H9 (cell line): ENCODE measurements around the gene SLC10A3. TPM values are rescaled to one million over a fixed set of nuclear protein-coding genes. Genes with fewer than 3 reads are reported as not detected.

Source experiments
- DNase-seq: peaks from one replicate; pipeline ENCODE4 v3.0.0-alpha.2; 2017
- H2AFZ ChIP-seq: one replicate; pipeline ENCODE4 v1.6.1; 2013; ENCODE audit warnings: mild to moderate bottlenecking, low read length, control low read depth, moderate library complexity
- H2AK5ac ChIP-seq: 2 replicates; pipeline ENCODE4 v1.6.1; 2013; ENCODE audit warnings: low read length, control low read depth, mixed read lengths; ENCODE audit not compliant: insufficient read length
- H2BK120ac ChIP-seq: one replicate; pipeline ENCODE4 v1.6.1; 2013; ENCODE audit warnings: low read depth, mild to moderate bottlenecking, low read length, control low read depth, inconsistent platforms; ENCODE audit not compliant: poor library complexity, severe bottlenecking
- H2BK12ac ChIP-seq: 2 replicates; pipeline ENCODE4 v1.6.1; 2013; ENCODE audit warnings: low read length, control low read depth, mixed read lengths, low read depth; ENCODE audit not compliant: insufficient read length
- H2BK15ac ChIP-seq: 2 replicates; pipeline ENCODE4 v1.6.1; 2013; ENCODE audit warnings: low read depth, low read length, control low read depth
- H2BK20ac ChIP-seq: one replicate; pipeline ENCODE4 v1.6.1; 2013; ENCODE audit warnings: low read depth, mild to moderate bottlenecking, low read length, control low read depth, inconsistent platforms; ENCODE audit not compliant: poor library complexity, severe bottlenecking
- H2BK5ac ChIP-seq: 2 replicates; pipeline ENCODE4 v1.6.1; 2013; ENCODE audit warnings: low read length, control low read depth, mixed read lengths; ENCODE audit not compliant: insufficient read length
- H3K14ac ChIP-seq: 2 replicates; pipeline ENCODE4 v1.6.1; 2013; ENCODE audit warnings: low read length, control low read depth; ENCODE audit not compliant: insufficient read depth
- H3K18ac ChIP-seq: 2 replicates; pipeline ENCODE4 v1.6.1; 2013; ENCODE audit warnings: low read depth, mild to moderate bottlenecking, mixed read lengths, low read length, control low read depth; ENCODE audit not compliant: insufficient read length
- H3K23ac ChIP-seq: 2 replicates; pipeline ENCODE4 v1.6.1; 2013; ENCODE audit warnings: low read length, control low read depth, mixed read lengths, low read depth; ENCODE audit not compliant: insufficient read length
- H3K23me2 ChIP-seq: 2 replicates; pipeline ENCODE4 v1.6.1; 2013; ENCODE audit warnings: low read depth, mild to moderate bottlenecking, mixed read lengths, low read length, control low read depth; ENCODE audit not compliant: insufficient read length, poor library complexity, severe bottlenecking
- H3K27ac ChIP-seq: 2 replicates; pipeline ENCODE4 v1.5.1; 2013; ENCODE audit warnings: low read length, control low read depth, mixed read lengths, low read depth; ENCODE audit not compliant: insufficient read length
- H3K27me3 ChIP-seq: 2 replicates; pipeline ENCODE4 v1.6.1; 2013; ENCODE audit warnings: low read length, control low read depth, inconsistent platforms; ENCODE audit not compliant: insufficient read depth
- H3K4ac ChIP-seq: 2 replicates; pipeline ENCODE4 v1.6.1; 2013; ENCODE audit warnings: low read depth, mild to moderate bottlenecking, control low read depth, inconsistent platforms, low read length, moderate library complexity
- H3K4me1 ChIP-seq: 2 replicates; pipeline ENCODE4 v1.6.1; 2013; ENCODE audit warnings: low read length, control low read depth, inconsistent platforms; ENCODE audit not compliant: insufficient read depth
- H3K4me2 ChIP-seq: 2 replicates; pipeline ENCODE4 v1.6.1; 2013; ENCODE audit warnings: low read length, control low read depth, mixed read lengths; ENCODE audit not compliant: insufficient read length, insufficient read depth
- H3K56ac ChIP-seq: 2 replicates; pipeline ENCODE4 v1.6.1; 2013; ENCODE audit warnings: low read depth, mild to moderate bottlenecking, mixed read lengths, low read length, control low read depth; ENCODE audit not compliant: insufficient read length
- H3K79me1 ChIP-seq: 2 replicates; pipeline ENCODE4 v1.6.1; 2013; ENCODE audit warnings: low read depth, mild to moderate bottlenecking, moderate library complexity, low read length, control low read depth, inconsistent platforms; ENCODE audit not compliant: insufficient read depth, poor library complexity, severe bottlenecking
- H3K79me2 ChIP-seq: 2 replicates; pipeline ENCODE4 v1.6.1; 2013; ENCODE audit warnings: low read length, control low read depth, inconsistent platforms; ENCODE audit not compliant: insufficient read depth
- H3K9ac ChIP-seq: 2 replicates; pipeline ENCODE4 v1.6.1; 2013; ENCODE audit warnings: low read length, control low read depth, mixed read lengths; ENCODE audit not compliant: insufficient read length; ENCODE audit errors: extremely low read depth
- H3K9me3 ChIP-seq: one replicate; pipeline ENCODE4 v1.6.1; 2013; ENCODE audit warnings: low read depth, low read length, inconsistent platforms; ENCODE audit not compliant: control insufficient read depth
- H3T11ph ChIP-seq: one replicate; pipeline ENCODE4 v1.6.1; 2013; ENCODE audit warnings: mild to moderate bottlenecking, low read length, control low read depth, inconsistent platforms
- H4K20me1 ChIP-seq: one replicate; pipeline ENCODE4 v1.6.1; 2013; ENCODE audit not compliant: control insufficient read depth, insufficient read length, insufficient read depth
- H4K5ac ChIP-seq: 2 replicates; pipeline ENCODE4 v1.6.1; 2013; ENCODE audit warnings: low read depth, mild to moderate bottlenecking, mixed read lengths, low read length, control low read depth; ENCODE audit not compliant: insufficient read length
- H4K8ac ChIP-seq: replicated peaks from 2 replicates; pipeline ENCODE4 v1.6.1; 2013; ENCODE audit warnings: low read length, control low read depth, mixed read lengths, low read depth; ENCODE audit not compliant: insufficient read length
- H4K91ac ChIP-seq: 2 replicates; pipeline ENCODE4 v1.6.1; 2013; ENCODE audit warnings: low read depth, mild to moderate bottlenecking, moderate library complexity, mixed read lengths, low read length, control low read depth; ENCODE audit not compliant: insufficient read length
- H3K27ac Mint-ChIP-seq, 3 experiments: 2 replicates in 2 of 3; 3 replicates in 1 of 3; pipeline ENCODE4 v1.8.0; 2020 to 2021; ENCODE audit warnings: mixed read lengths in 3 of 3, mild to moderate bottlenecking in 1 of 3, moderate library complexity in 1 of 3
- H3K27me3 Mint-ChIP-seq: 2 replicates; pipeline ENCODE4 v1.8.0; 2021; ENCODE audit warnings: low read depth, mild to moderate bottlenecking, moderate library complexity, mixed read lengths
- H3K36me3 Mint-ChIP-seq, 3 experiments: 2 replicates in 2 of 3; 3 replicates in 1 of 3; pipeline ENCODE4 v1.8.0; 2020 to 2021; ENCODE audit warnings: low read depth in 3 of 3, mixed read lengths in 3 of 3; ENCODE audit not compliant: insufficient read depth in 1 of 3
- H3K4me1 Mint-ChIP-seq, 2 experiments: 2 replicates each; pipeline ENCODE4 v1.8.0; 2020; ENCODE audit warnings: mixed read lengths in 2 of 2
- H3K4me3 Mint-ChIP-seq, 2 experiments: 2 replicates in 1 of 2; 3 replicates in 1 of 2; pipeline ENCODE4 v1.8.0; 2020 to 2021; ENCODE audit warnings: mild to moderate bottlenecking in 2 of 2, mixed read lengths in 2 of 2, moderate library complexity in 1 of 2
- H3K9me3 Mint-ChIP-seq, 2 experiments: 2 replicates in 1 of 2; 3 replicates in 1 of 2; pipeline ENCODE4 v1.8.0; 2020; ENCODE audit warnings: mild to moderate bottlenecking in 2 of 2, mixed read lengths in 2 of 2, moderate library complexity in 1 of 2
- WGBS: extraction: QIAGEN DNeasy Blood & Tissue Kit; methylation state at CpG from one replicate; pipeline ENCODE4 v1.1.7; 2013; ENCODE audit warnings: missing lambda C conversion rate, low lambda C conversion rate, mixed read lengths; ENCODE audit not compliant: insufficient read length; ENCODE audit errors: extremely low coverage; 5-methylcytosine and 5-hydroxymethylcytosine counted together
- total RNA-seq: library from RNA; stranded (reverse); gene quantifications from 2 replicates; pipeline ENCODE4 v1.2.1, GENCODE V29; 2021
- TF ChIP-seq, protein P1 (sequence below): fragments of 200-600 bp; sonication (generic); conservative IDR thresholded peaks from 3 replicates; pipeline ENCODE4 v1.8.0; 2021; ENCODE audit warnings: antibody characterized with exemption, mild to moderate bottlenecking

SLC10A3 gene
- total RNA-seq, 1 experiment from 2014 or later, result 8.8 TPM

DNA sequence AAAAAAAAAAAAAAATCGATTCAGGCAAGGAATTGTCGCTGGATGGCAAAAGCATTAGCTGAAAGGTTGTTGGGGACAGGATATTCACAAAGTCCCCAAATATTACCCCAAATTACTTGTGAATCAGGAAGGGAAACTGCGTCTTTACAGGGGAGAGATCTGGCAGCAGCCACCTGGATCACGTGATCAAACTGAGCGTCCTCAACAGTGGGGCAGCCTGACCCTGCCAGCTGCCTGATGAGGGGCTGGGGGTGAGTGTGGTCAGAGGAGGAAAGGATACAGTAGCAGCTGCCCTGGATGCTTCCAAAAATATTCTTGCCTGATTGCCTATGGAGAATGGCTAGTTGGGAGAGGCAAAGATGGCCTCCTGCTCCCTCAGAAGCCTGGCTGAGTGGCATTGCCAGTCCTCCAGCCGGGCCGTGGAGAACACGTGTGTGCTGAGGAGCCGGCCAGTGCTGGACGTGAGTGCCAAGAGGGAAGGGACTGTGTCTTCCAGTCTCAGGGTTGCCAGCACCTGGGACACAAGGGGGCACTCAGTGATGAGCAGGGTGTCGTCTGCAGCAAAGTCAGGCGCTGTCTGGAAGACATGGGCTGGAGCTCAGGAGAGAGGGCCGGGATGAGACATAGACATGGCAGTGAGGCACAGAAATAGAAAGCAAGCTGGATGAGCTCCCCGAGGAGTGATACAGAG lies 8.4 kb downstream of the SLC10A3 start:
- Histone ChIP-seq H2BK5ac (no peak overlapping the region), H3K9me3 (peaks cover 37% of the 10 kb centered on the region), H2AFZ (no peak overlapping the region), H3K27me3 (no peaks in the 10 kb centered on the region), H2AK5ac (no peak overlapping the region), H3K9ac (no peak overlapping the region), H2BK120ac (no peak overlapping the region), H3K23ac (no peak overlapping the region), H2BK12ac (no peak overlapping the region), H3K4ac (no peak overlapping the region), H3K79me1 (no peaks in the 10 kb centered on the region), H4K8ac (no peak overlapping the region), H3T11ph (no peak overlapping the region), H3K56ac (no peak overlapping the region), H4K91ac (no peak overlapping the region), H3K79me2 (no peaks in the 10 kb centered on the region), H2BK20ac (no peak overlapping the region), H3K18ac (no peak overlapping the region), H4K20me1 (no peaks in the 10 kb centered on the region), H2BK15ac (no peak overlapping the region), H3K4me1 (no peaks in the 10 kb centered on the region; the same call in 1 of the 2 replicates), H3K27ac (no peak overlapping the region), H4K5ac (no peak overlapping the region), H3K23me2 (peaks cover 4% of the 10 kb centered on the region), H3K4me2 (no peak overlapping the region), H3K14ac (no peak overlapping the region)
- peaks cover 3 to 15% (median 10%) of the 10 kb centered on the region in 3 experiments; a peak in 6 of 7 replicates for H3K36me3 Mint-ChIP-seq
- H3K4me3 Mint-ChIP-seq, result no peak overlapping the region
- peaks cover 67 to 79% of the 10 kb centered on the region in 2 experiments for H3K9me3 Mint-ChIP-seq
- peaks cover 6 to 15% of the 10 kb centered on the region in 2 experiments for H3K4me1 Mint-ChIP-seq
- no CpG with 5 or more reads among the region's 14 CpGs for WGBS
- H3K27me3 Mint-ChIP-seq, result peaks cover 10% of the 10 kb centered on the region
- TF ChIP-seq, protein P1, sequence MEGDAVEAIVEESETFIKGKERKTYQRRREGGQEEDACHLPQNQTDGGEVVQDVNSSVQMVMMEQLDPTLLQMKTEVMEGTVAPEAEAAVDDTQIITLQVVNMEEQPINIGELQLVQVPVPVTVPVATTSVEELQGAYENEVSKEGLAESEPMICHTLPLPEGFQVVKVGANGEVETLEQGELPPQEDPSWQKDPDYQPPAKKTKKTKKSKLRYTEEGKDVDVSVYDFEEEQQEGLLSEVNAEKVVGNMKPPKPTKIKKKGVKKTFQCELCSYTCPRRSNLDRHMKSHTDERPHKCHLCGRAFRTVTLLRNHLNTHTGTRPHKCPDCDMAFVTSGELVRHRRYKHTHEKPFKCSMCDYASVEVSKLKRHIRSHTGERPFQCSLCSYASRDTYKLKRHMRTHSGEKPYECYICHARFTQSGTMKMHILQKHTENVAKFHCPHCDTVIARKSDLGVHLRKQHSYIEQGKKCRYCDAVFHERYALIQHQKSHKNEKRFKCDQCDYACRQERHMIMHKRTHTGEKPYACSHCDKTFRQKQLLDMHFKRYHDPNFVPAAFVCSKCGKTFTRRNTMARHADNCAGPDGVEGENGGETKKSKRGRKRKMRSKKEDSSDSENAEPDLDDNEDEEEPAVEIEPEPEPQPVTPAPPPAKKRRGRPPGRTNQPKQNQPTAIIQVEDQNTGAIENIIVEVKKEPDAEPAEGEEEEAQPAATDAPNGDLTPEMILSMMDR, result no peak
- H3K27ac Mint-ChIP-seq, result peak overlapping the region in 1 of 3 experiments; percentile 46; a peak in 1 of 7 replicates
- peak; percentile 26 for DNase-seq
